Measurements from ENCODE around the gene GFRA4. TPM values are rescaled to one million over a fixed set of nuclear protein-coding genes. Genes with fewer than 3 reads are reported as not detected.

Gene GFRA4
- total and polyA plus RNA-seq, 10 donors: not detected

- intact Hi-C loops (cut with DNase I; ENCODE audit: low total_unique reads): no loop called here
- TF ChIP-seq POLR2AphosphoS5 (IDR thresholded peaks at IDR 0.05) (no peak), POLR2A (IDR thresholded peaks at IDR 0.05) (no peak), CTCF (IDR thresholded peaks at IDR 0.05 in 8 of 11, conservative IDR thresholded peaks at IDR 0.05 in 3 of 11) (no peak)
- Histone ChIP-seq H3K27me3 (replicated peaks in 1 of 7) (peaks cover 0 to 89% (median 53%) of the 10 kb centered on the region in 7 donors), H3K9me3 (no peaks in the 10 kb centered on the region), H3K4me1 (peaks cover 0 to 26% (median 15%) of the 10 kb centered on the region in 6 donors), H3K4me3 (no peak overlapping the region), H3K36me3 (no peaks in the 10 kb centered on the region), H3K27ac (no peak overlapping the region)
- DNase-seq: no peak
- 43 to 85% (median 75%) methylated on average over 2 to 10 of the region's 10 CpGs for WGBS, 5 donors
These were observed 7.7 kb upstream of the GFRA4 start for GRCh38 chr20:3670945-3671344.

- WGBS, 5 donors: 48 to 68% (median 50%) methylated on average over 6 of the region's 6 CpGs
- DNase-seq: no peak
- intact Hi-C loops (cut with DNase I; ENCODE audit: low total_unique reads): no loop called here
- Histone ChIP-seq H3K36me3 (no peaks in the 10 kb centered on the region), H3K9me3 (no peaks in the 10 kb centered on the region), H3K27me3 (replicated peaks in 1 of 7) (peaks cover 0 to 84% (median 53%) of the 10 kb centered on the region in 7 donors), H3K4me3 (no peak overlapping the region), H3K4me1 (peaks cover 0 to 26% (median 16%) of the 10 kb centered on the region in 6 donors), H3K27ac (no peak overlapping the region)
- TF ChIP-seq POLR2AphosphoS5 (IDR thresholded peaks at IDR 0.05) (no peak), CTCF (IDR thresholded peaks at IDR 0.05 in 8 of 11, conservative IDR thresholded peaks at IDR 0.05 in 3 of 11) (no peak), POLR2A (IDR thresholded peaks at IDR 0.05) (no peak)
These were observed 7.3 kb upstream of the GFRA4 start for GRCh38 chr20:3670511-3670910.

- no peak for DNase-seq
- no peaks in the 10 kb centered on the region for H3K9me3 ChIP-seq
- no peak overlapping the region for H3K27ac ChIP-seq
- H3K4me3 ChIP-seq: no peak overlapping the region
- H3K27me3 ChIP-seq (replicated peaks in 1 of 7): peaks cover 0 to 80% (median 46%) of the 10 kb centered on the region in 7 donors
- WGBS, 5 donors: 75 to 88% (median 81%) methylated on average over 12 to 13 of the region's 13 CpGs
- intact Hi-C loops (cut with DNase I; ENCODE audit: low total_unique reads): no loop called here
- no peak for TF ChIP-seq POLR2A (IDR thresholded peaks at IDR 0.05)
- no peak for TF ChIP-seq CTCF (IDR thresholded peaks at IDR 0.05 in 8 of 11, conservative IDR thresholded peaks at IDR 0.05 in 3 of 11)
- no peak for TF ChIP-seq POLR2AphosphoS5 (IDR thresholded peaks at IDR 0.05)
- H3K4me1 ChIP-seq: peaks cover 0 to 26% (median 16%) of the 10 kb centered on the region in 6 donors
- no peaks in the 10 kb centered on the region for H3K36me3 ChIP-seq
These were observed 6.6 kb upstream of the GFRA4 start for GRCh38 chr20:3669710-3670367.

- peaks cover 0 to 74% (median 23%) of the 10 kb centered on the region in 7 donors for H3K27me3 ChIP-seq (replicated peaks in 1 of 7)
- DNase-seq: no peak
- no peak overlapping the region for H3K4me3 ChIP-seq
- H3K4me1 ChIP-seq: peaks cover 0 to 17% (median 10%) of the 10 kb centered on the region in 6 donors
- no peak overlapping the region for H3K27ac ChIP-seq
- H3K36me3 ChIP-seq: no peaks in the 10 kb centered on the region
- intact Hi-C loops (cut with DNase I; ENCODE audit: low total_unique reads): no loop called here
- H3K9me3 ChIP-seq: no peaks in the 10 kb centered on the region
- WGBS, 5 donors: 87 to 92% (median 90%) methylated on average over 8 of the region's 8 CpGs; no CpG with 5 or more reads in 1 of the 5 donors
- TF ChIP-seq CTCF (IDR thresholded peaks at IDR 0.05 in 8 of 11, conservative IDR thresholded peaks at IDR 0.05 in 3 of 11) (no peak), POLR2AphosphoS5 (IDR thresholded peaks at IDR 0.05) (no peak), POLR2A (IDR thresholded peaks at IDR 0.05) (no peak)
These were observed 4.3 kb upstream of the GFRA4 start for GRCh38 chr20:3667434-3668037.

Measured in spleen (tissue), 11 donors.